Sigmoid colon (tissue), 7 donors: ENCODE measurements around the gene TENM3. TPM values are rescaled to one million over a fixed set of nuclear protein-coding genes. Genes with fewer than 3 reads are reported as not detected.

Experiments
- DNase-seq: peaks from one replicate; pipeline ENCODE4 v3.0.0-alpha.2; 2019
- H3K27ac ChIP-seq, 4 donors: fragments of 200-600 bp; sonication (generic); one replicate each; pipeline ENCODE4 v1.5.1; 2016 to 2019; ENCODE audit warnings: mild to moderate bottlenecking in 1 of 4
- H3K27me3 ChIP-seq, 3 donors: fragments of 200-600 bp; sonication (generic); one replicate each; pipeline ENCODE4 v1.5.1; 2019; ENCODE audit warnings: mild to moderate bottlenecking in 1 of 3
- H3K36me3 ChIP-seq, 4 donors: fragments of 200-600 bp; sonication (generic); one replicate each; pipeline ENCODE4 v1.5.1; 2016 to 2019
- H3K4me1 ChIP-seq, 4 donors: fragments of 200-600 bp; sonication (generic); one replicate each; pipeline ENCODE4 v1.5.1; 2017 to 2019
- H3K4me3 ChIP-seq, 4 donors: fragments of 200-600 bp; sonication (generic); one replicate each; pipeline ENCODE4 v1.5.1; 2017 to 2019; ENCODE audit warnings: mild to moderate bottlenecking in 2 of 4, moderate library complexity in 1 of 4
- H3K9me3 ChIP-seq, 4 donors: fragments of 200-600 bp in 3 of 4; sonication (generic) in 3 of 4; one replicate each; pipeline versions ENCODE4 v1.5.1 to v1.6.1; 2013 to 2019
- EP300 ChIP-seq, 4 donors: sonication (generic); formaldehyde crosslinking; IDR thresholded peaks; one replicate each; pipeline ENCODE4 v1.6.1; 2017; ENCODE audit warnings: antibody characterized with exemption in 4 of 4
- POLR2A ChIP-seq, 2 donors: fragments of 450-650 bp; IDR thresholded peaks; one replicate each; pipeline ENCODE4 v1.6.1; 2016; ENCODE audit warnings: antibody characterized with exemption in 2 of 2, mild to moderate bottlenecking in 2 of 2, moderate library complexity in 2 of 2
- POLR2AphosphoS5 ChIP-seq, 4 donors: sonication (generic); formaldehyde crosslinking; IDR thresholded peaks; one replicate each; pipeline ENCODE4 v1.6.1; 2017; ENCODE audit warnings: antibody characterized with exemption in 4 of 4
- WGBS, 2 donors: extraction: QIAGEN DNeasy Blood & Tissue Kit; methylation state at CpG; one replicate each; pipeline ENCODE4 v1.1.7; 2013; 5-methylcytosine and 5-hydroxymethylcytosine counted together
- intact Hi-C: fragments of 100-400 bp; cut with DNase I; formaldehyde crosslinking; loops from one replicate; pipeline ENCODE4 v1.15.1; 2023
- polyA plus RNA-seq, 3 donors: library from polyadenylated mRNA; stranded (reverse); fragments of 200-250 nt; gene quantifications; one replicate each; pipeline ENCODE4 v1.2.3, GENCODE V29; 2013
- total RNA-seq, 4 donors: library from RNA; depleted of rRNA; stranded (reverse); fragments of >200 nt; gene quantifications; one replicate each; pipeline ENCODE4 v1.1.0, GENCODE V29; 2016
- TF ChIP-seq, protein P1 (sequence below), 4 experiments: fragments of 450-650 bp in 3 of 4; fragments of 200-600 bp in 1 of 4; IDR thresholded peaks; one replicate each; pipeline ENCODE4 v1.5.1; 2016 to 2019; ENCODE audit warnings: antibody characterized with exemption in 4 of 4, mild to moderate bottlenecking in 3 of 4, moderate library complexity in 2 of 4
- donor health status: healthy with polysubstance abuse.
- donor health status: Bipolar disorder and iron deficiency.
- donor health status: healthy.

TENM3 gene
- total and polyA plus RNA-seq, 7 donors = 0.60 to 82.3 (median 37.8) TPM; not detected in 1

DNA sequence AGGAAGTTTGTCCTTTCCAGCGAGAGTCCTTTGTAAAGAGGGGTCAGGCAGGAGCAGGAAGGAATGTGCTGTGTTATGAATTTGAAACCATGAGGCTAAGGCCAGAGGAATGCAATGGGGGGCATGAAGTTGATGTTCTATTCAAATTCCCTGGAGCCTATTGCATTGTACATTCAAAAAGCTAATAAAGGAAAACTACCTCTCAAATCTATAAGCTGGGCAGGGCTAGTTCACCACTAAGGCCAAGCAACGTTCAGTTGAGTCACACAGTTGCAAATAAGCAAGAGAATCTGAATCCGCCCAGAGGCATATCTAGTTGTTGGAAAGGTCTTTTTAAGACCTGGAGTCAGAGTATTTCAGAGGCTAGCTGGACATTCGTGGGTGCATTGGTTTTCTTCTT, 525.6 kb downstream of the TENM3 start:
- no peak overlapping the region for H3K4me3 ChIP-seq
- no peak overlapping the region for H3K27ac ChIP-seq
- no peaks in the 10 kb centered on the region for H3K9me3 ChIP-seq
- peaks cover 0 to 29% (median 19%) of the 10 kb centered on the region in 4 donors for H3K4me1 ChIP-seq
- intact Hi-C loops = no loop called here
- H3K36me3 ChIP-seq = peaks cover 0 to 9% (median 2%) of the 10 kb centered on the region in 4 donors
- H3K27me3 ChIP-seq = no peaks in the 10 kb centered on the region
- no peak for DNase-seq
- TF ChIP-seq POLR2A (IDR thresholded peaks at IDR 0.05) = no peak
- TF ChIP-seq, protein P1, sequence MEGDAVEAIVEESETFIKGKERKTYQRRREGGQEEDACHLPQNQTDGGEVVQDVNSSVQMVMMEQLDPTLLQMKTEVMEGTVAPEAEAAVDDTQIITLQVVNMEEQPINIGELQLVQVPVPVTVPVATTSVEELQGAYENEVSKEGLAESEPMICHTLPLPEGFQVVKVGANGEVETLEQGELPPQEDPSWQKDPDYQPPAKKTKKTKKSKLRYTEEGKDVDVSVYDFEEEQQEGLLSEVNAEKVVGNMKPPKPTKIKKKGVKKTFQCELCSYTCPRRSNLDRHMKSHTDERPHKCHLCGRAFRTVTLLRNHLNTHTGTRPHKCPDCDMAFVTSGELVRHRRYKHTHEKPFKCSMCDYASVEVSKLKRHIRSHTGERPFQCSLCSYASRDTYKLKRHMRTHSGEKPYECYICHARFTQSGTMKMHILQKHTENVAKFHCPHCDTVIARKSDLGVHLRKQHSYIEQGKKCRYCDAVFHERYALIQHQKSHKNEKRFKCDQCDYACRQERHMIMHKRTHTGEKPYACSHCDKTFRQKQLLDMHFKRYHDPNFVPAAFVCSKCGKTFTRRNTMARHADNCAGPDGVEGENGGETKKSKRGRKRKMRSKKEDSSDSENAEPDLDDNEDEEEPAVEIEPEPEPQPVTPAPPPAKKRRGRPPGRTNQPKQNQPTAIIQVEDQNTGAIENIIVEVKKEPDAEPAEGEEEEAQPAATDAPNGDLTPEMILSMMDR (IDR thresholded peaks at IDR 0.05) = no peak
- no peak for TF ChIP-seq POLR2AphosphoS5 (IDR thresholded peaks at IDR 0.05)
- TF ChIP-seq EP300 (IDR thresholded peaks at IDR 0.05) = no peak
- 71 to 82% methylated on average over 4 of the region's 4 CpGs for WGBS, 2 donors

DNA sequence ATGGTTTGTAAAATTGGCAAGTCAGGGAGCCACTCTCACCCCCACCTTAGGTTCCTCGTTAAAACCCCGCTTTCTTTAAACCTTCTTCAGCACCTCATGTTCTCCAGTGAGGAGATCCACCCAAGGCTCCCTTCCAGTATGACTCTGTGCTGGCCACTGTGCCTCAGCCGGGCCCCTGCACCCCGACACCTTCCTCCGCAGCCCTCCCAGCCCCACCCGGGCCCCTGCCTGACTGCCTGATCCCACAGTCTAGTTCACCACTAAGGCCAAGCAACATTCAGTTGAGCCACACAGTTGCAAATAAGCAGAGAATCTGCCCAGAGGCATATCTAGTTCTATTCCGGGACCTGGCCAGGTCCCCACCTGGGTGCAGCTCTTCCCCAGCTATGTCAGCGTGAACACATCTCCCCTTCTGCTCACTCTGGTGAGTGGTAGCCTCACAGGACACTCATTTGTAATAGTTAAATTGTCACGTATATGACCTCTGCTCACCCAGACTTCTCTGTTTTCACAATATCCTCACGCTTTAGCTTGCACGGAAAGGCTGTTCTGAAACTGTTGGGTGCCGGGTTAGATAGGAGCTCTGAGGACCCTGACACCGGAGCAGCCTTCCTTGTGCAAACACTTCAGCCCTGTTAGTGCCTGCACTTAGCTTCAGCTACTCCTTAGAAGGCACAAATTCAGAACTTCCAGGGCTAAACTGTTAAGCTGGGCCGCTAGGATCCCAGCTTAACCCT, 527.2 kb downstream of the TENM3 start:
- intact Hi-C loops = no loop called here
- TF ChIP-seq POLR2AphosphoS5 (IDR thresholded peaks at IDR 0.05) (no peak), EP300 (IDR thresholded peaks at IDR 0.05) (no peak), POLR2A (IDR thresholded peaks at IDR 0.05) (no peak)
- TF ChIP-seq, protein P1 (IDR thresholded peaks at IDR 0.05) = no peak

DNA sequence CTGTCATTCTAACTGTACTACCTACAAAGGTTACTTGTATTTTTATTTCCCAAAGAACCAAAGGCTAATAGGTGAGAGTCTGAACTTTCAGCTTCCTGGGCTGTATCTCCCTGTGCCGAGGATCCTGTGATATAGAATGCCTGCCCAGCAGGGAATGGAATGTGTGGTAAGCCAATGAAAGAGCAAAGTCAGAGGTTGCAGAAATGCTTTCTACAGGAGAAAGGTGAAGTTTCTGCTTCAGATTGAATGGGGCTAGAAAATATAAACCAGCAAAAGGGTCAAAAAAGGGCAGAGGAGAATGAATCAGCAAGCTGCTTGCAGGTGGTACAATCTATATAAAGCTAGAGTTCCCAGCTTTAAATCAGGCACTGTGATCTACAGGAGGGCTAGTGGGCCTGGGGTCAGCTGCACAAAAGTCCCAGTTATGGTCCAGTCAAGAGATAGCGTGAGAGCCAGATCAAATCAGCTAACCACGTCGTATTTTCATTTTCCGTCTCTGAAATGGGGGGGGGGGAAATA, 527.9 kb downstream of the TENM3 start:
- Histone ChIP-seq H3K9me3 (no peaks in the 10 kb centered on the region), H3K4me3 (no peak overlapping the region), H3K27ac (no peak overlapping the region), H3K27me3 (no peaks in the 10 kb centered on the region), H3K4me1 (peaks cover 0 to 10% (median 5%) of the 10 kb centered on the region in 4 donors), H3K36me3 (peaks cover 0 to 25% (median 10%) of the 10 kb centered on the region in 4 donors)
- WGBS, 2 donors = 55 to 67% methylated on average over 5 of the region's 5 CpGs
- DNase-seq = no peak
- TF ChIP-seq EP300 (IDR thresholded peaks at IDR 0.05) = no peak
- TF ChIP-seq POLR2AphosphoS5 (IDR thresholded peaks at IDR 0.05) = no peak
- TF ChIP-seq, protein P1 (IDR thresholded peaks at IDR 0.05) = no peak
- no peak for TF ChIP-seq POLR2A (IDR thresholded peaks at IDR 0.05)
- intact Hi-C loops = no loop called here

More for the DNA sequence above, 527.2 kb downstream of the TENM3 start:
- Histone ChIP-seq H3K9me3 (no peaks in the 10 kb centered on the region), H3K4me1 (peaks cover 0 to 16% (median 11%) of the 10 kb centered on the region in 4 donors), H3K36me3 (peaks cover 0 to 23% (median 8%) of the 10 kb centered on the region in 4 donors), H3K4me3 (no peak overlapping the region), H3K27ac (no peak overlapping the region), H3K27me3 (no peaks in the 10 kb centered on the region)
- DNase-seq = no peak
- WGBS, 2 donors = 85 to 89% methylated on average over 14 of the region's 14 CpGs

DNA sequence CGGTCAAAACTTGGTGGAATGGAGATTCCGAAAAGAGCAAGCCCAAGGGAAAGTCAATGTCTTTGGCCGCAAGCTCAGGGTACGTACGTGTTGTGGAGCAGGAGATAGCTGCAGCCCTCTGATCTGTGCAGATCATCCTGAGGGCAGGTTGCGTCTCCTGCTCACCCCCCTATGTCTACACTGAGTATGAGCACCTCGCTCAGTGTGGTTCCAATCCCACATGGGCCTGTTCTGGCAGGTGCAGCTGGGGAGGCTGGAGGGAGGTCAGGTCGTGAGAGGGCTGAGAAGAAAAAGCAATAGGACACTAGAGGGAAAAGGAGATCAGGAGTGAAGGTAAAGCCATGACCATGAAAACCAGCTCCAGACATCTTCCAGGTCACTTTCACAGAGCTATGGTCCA, 531.9 kb downstream of the TENM3 start:
- WGBS, 2 donors = 89 to 91% methylated on average over 8 of the region's 8 CpGs
- Histone ChIP-seq H3K27me3 (no peaks in the 10 kb centered on the region), H3K4me1 (no peaks in the 10 kb centered on the region), H3K27ac (no peak overlapping the region), H3K4me3 (no peak overlapping the region), H3K9me3 (no peaks in the 10 kb centered on the region), H3K36me3 (peaks cover 0 to 25% (median 10%) of the 10 kb centered on the region in 4 donors)
- TF ChIP-seq EP300 (IDR thresholded peaks at IDR 0.05) (no peak), POLR2AphosphoS5 (IDR thresholded peaks at IDR 0.05) (no peak), POLR2A (IDR thresholded peaks at IDR 0.05) (no peak)
- TF ChIP-seq, protein P1 (IDR thresholded peaks at IDR 0.05) = no peak
- intact Hi-C loops = no loop called here
- DNase-seq = no peak
